ENCODE data around the gene FHL3. TPM values are rescaled to one million over a fixed set of nuclear protein-coding genes. Genes with fewer than 3 reads are reported as not detected.
A peak's percentile ranks its signal among the peaks of the same experiment; 100 is the strongest.

The FHL3 gene
- total RNA-seq, 1 donor from 2014 or later: 30.1 TPM

DNA sequence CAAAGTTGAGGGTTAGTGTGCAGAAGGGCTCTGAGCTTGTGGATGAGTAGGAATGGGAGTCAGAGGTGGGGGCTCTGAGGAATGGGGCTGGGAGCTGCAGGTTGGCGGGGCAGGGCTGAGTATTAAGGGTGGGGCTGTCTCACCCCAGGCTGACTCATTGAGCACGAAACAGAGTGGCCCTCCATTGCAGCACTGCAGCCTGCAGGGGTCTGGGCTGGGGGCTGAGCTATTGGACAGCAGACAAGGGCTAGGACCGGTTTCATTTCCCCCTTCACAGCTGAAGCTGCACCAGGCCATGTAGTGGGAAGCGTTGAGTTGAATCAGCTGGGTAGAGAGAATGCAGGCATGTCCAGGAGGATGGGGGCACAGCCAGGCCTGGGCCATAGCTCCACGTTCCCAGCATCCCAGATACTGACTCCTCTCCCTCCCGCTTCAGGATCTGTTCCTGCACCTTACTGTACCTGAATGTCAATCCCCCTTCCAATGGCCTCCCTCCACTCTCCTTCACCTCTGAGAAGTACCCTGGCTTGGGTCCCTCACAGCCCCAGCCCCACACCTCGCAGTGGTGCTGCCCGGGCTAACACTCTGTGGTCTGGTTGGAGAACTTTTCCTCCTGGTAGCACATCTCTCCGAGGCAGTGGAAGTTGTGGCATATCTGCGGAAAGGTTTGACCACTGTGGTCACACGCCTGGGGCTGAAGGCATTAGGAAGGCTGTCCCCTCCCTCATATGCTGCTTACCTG, 54.1 kb downstream of the FHL3 start:
- Mint-ChIP-seq H3K4me3 (ENCODE audit: low read depth) (no peak overlapping the region), H3K27ac (no peak overlapping the region), H3K27me3 (ENCODE audit: low read depth) (no peaks in the 10 kb centered on the region), H3K4me1 (ENCODE audit: low read depth) (peaks cover 17% of the 10 kb centered on the region), H3K36me3 (ENCODE audit: low read depth) (peaks cover 6% of the 10 kb centered on the region), H3K9me3 (no peaks in the 10 kb centered on the region)
- intact Hi-C loops (cut with micrococcal nuclease): no loop called here
- DNase-seq (ENCODE audit: low spot score): no peak

DNA sequence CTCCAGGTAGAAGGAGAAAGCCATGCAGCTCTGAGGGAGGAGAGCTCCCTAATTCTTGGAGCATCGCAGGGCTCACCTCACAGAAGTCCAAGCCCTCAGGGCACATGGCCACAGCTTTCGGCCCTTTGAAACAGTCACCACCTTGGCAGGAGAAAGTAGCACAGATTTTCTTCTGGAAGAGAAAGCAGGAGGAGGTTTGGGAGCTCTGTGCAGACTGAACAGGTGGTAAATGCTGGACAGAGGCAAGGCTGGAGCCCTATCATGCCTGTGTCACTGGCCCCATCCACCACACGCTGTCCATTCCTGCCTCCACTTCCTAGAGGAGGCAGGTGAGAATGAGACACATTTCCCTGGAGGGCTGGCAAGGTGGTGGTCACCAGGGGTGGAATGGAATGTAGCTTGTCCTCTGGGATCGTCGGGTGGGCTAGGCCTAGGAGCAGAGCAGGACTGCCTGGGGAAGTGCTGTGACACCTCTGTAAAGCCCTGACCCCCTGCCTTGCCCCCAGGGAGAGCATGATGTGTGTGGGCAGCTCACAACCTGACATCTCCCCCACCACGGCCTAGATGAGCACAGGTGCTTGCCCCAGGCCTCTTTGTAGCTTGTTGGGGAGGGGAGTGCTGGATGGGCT, 55.7 kb downstream of the FHL3 start:
- Mint-ChIP-seq H3K27me3 (ENCODE audit: low read depth) (no peaks in the 10 kb centered on the region), H3K36me3 (ENCODE audit: low read depth) (no peaks in the 10 kb centered on the region), H3K4me1 (ENCODE audit: low read depth) (peaks cover 17% of the 10 kb centered on the region), H3K27ac (no peak overlapping the region), H3K4me3 (ENCODE audit: low read depth) (no peak overlapping the region), H3K9me3 (no peaks in the 10 kb centered on the region)
- intact Hi-C loops (cut with micrococcal nuclease): no loop called here
- DNase-seq (ENCODE audit: low spot score): no peak

DNA sequence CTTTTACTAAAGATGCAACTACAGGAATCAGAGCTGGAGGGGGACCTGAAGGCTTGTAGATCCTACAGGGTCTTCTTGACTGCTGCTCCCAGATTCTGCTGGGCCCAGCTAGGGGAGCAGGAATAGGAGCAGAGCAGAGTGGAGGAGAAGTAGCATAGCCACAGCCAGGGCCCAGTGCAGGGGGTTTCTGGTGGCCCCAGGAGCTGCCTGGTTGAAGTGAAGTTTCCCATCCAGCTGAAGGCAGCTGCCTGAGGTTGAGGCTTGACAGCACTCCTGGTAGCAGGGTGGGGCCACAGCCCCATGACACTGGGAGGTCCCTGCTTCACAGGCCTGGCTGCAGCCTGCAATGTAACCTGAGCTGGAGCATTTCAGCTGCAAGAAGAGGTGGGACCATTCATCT, 56.5 kb downstream of the FHL3 start:
- Mint-ChIP-seq H3K4me3 (ENCODE audit: low read depth) (no peak overlapping the region), H3K4me1 (ENCODE audit: low read depth) (peaks cover 17% of the 10 kb centered on the region), H3K27me3 (ENCODE audit: low read depth) (no peaks in the 10 kb centered on the region), H3K36me3 (ENCODE audit: low read depth) (peaks cover 3% of the 10 kb centered on the region), H3K27ac (no peak overlapping the region), H3K9me3 (no peaks in the 10 kb centered on the region)
- intact Hi-C loops (cut with micrococcal nuclease): no loop called here
- DNase-seq (ENCODE audit: low spot score): no peak

DNA sequence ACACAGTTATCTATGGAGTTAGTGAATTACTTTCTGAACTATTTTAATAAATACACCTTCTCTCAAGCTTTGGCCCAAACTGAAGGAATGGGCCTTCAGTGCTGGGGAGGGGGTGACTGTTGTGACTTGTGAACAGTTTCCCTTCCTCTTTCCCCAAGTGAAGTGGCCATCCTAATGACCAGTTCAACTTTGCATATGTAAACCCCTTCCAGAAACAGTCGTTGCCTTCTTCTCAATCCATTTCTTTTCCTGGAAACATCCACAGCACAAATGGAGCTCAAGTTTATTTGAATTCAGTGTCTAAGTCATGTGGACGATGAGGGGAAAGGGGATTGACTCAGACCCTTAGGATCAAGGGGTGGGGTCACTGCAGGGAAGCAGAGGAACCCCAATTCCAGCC, 57.1 kb downstream of the FHL3 start:
- H3K9me3 Mint-ChIP-seq: no peaks in the 10 kb centered on the region
- no peaks in the 10 kb centered on the region for H3K27me3 Mint-ChIP-seq (ENCODE audit: low read depth)
- no peak overlapping the region for H3K27ac Mint-ChIP-seq
- peaks cover 17% of the 10 kb centered on the region for H3K4me1 Mint-ChIP-seq (ENCODE audit: low read depth)
- DNase-seq (ENCODE audit: low spot score): no peak
- H3K4me3 Mint-ChIP-seq (ENCODE audit: low read depth): no peak overlapping the region
- peaks cover 4% of the 10 kb centered on the region for H3K36me3 Mint-ChIP-seq (ENCODE audit: low read depth)
- intact Hi-C loops (cut with micrococcal nuclease): no loop called here

DNA sequence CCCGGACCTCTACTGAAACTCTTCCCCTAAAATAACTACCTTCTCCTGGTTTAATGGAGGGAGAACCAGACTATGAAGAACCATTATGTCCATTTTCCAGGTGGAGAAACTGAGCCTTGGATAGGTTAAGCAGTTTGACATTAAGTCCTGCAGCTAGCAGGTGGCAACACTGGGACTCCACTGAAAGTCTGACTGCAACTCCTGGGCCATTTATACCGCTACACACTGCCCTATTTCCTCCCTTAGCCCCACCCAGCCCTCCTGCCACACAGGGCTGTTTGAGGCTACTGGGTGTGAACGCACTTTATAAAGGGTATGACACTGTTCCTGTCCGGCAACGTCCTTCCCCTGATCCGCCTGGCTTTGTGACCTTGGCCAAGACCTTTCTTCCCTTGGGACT, 58.0 kb downstream of the FHL3 start:
- H3K9me3 Mint-ChIP-seq: no peaks in the 10 kb centered on the region
- peaks cover 4% of the 10 kb centered on the region for H3K36me3 Mint-ChIP-seq (ENCODE audit: low read depth)
- peak overlapping the region; percentile 98 for H3K4me3 Mint-ChIP-seq (ENCODE audit: low read depth)
- H3K27ac Mint-ChIP-seq: peak overlapping the region; percentile 97
- peaks cover 17% of the 10 kb centered on the region for H3K4me1 Mint-ChIP-seq (ENCODE audit: low read depth)
- intact Hi-C loops (cut with micrococcal nuclease): loop anchor here (2.0 kb wide), 1 partner anchor 17 kb away; no protein-coding TSS in a partner anchor
- H3K27me3 Mint-ChIP-seq (ENCODE audit: low read depth): no peaks in the 10 kb centered on the region
- no peak for DNase-seq (ENCODE audit: low spot score)

Other genes with a start within 250 kb of the FHL3 start
- gene EPHA10, start 240.4 kb downstream of the FHL3 start, total RNA-seq: 0.21 TPM in 1 of 2 replicates, not detected in the other
- 0.94 and 1.1 TPM in 2 replicates for gene MANEAL, start 211.7 kb downstream of the FHL3 start, total RNA-seq
- gene C1orf122, start 197.7 kb downstream of the FHL3 start, total RNA-seq: 22.6 and 24.5 TPM in 2 replicates
- gene YRDC, start 197.3 kb downstream of the FHL3 start, total RNA-seq: 45.2 and 46.5 TPM in 2 replicates
- gene MTF1, start 145.9 kb downstream of the FHL3 start, total RNA-seq: 24.8 and 27.8 TPM in 2 replicates
- 23.1 and 24.2 TPM in 2 replicates for gene INPP5B, start 58.5 kb downstream of the FHL3 start, total RNA-seq
- gene SF3A3, start 15.5 kb downstream of the FHL3 start, total RNA-seq: 105 and 112 TPM in 2 replicates
- 78.8 and 79.0 TPM in 2 replicates for gene UTP11, start 7.2 kb upstream of the FHL3 start, total RNA-seq
- 0.32 and 0.48 TPM in 2 replicates for gene POU3F1, start 41.3 kb upstream of the FHL3 start, total RNA-seq